ENCODE data around the gene XYLT2. TPM values are rescaled to one million over a fixed set of nuclear protein-coding genes. Genes with fewer than 3 reads are reported as not detected.
"Not testable (repeated sequence)": the region's sequence is repeated elsewhere in the genome, so short reads cannot be mapped to it uniquely, and the experiment has no call there.

Gene XYLT2
- polyA plus RNA-seq, 4 donors: 15.7 to 29.0 (median 26.0) TPM

DNA sequence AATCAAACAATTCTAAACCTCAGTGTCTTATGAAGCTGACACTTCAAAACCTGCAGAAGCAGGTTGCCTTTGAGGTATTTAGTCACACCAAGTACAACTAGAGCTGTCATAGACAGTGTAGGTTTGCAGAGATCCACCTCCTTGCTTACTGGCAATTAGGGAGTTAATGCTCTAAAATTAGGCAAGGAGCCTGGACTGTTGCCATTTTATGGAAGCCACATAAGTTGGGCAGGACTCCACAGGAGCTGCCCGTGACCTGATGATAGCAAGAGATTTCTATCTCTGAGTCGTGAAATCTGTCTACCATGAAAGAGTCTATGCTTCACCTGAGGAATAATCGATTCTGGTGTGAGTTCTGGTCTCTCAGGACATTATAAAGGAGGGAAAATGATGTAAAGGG is 36.0 kb downstream of the XYLT2 start:
- no peak for DNase-seq (ENCODE audit: low read depth in 4 of 4, low spot score in 2 of 4)

DNA sequence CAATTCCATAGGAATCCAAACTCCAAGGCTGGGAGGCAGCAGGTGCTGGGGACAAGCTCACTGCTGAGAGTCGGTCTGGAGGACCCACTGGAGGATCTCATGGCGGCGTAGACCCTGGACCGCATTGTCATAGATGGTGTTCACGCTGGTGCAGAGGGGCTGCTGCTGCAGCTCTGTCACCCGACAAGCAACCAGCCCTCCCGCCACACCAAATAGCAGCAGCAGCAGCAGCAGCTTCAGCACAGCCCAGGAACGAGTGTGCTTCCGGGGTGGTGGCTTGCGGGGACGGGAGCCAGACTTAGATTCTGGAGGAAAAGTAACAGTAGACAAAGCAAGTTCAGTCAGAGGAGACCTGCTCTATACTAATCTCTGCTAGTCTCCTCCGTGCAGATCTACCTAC is 37.0 kb downstream of the XYLT2 start:
- no peak for DNase-seq (ENCODE audit: low read depth in 4 of 4, low spot score in 2 of 4)

GRCh38 chr17:50386510-50386909 is 40.6 kb downstream of the XYLT2 start:
- DNase-seq (ENCODE audit: low read depth in 4 of 4, low spot score in 2 of 4): no peak

- DNase-seq (ENCODE audit: low read depth in 4 of 4, low spot score in 2 of 4): no peak
These were observed 42.8 kb downstream of the XYLT2 start for GRCh38 chr17:50388728-50389127.

GRCh38 chr17:50389534-50389933 is 43.6 kb downstream of the XYLT2 start:
- DNase-seq (ENCODE audit: low read depth in 4 of 4, low spot score in 2 of 4): no peak

GRCh38 chr17:50392621-50393020 is 46.7 kb downstream of the XYLT2 start:
- no peak for DNase-seq (ENCODE audit: low read depth in 4 of 4, low spot score in 2 of 4)

GRCh38 chr17:50393700-50394099 is 47.8 kb downstream of the XYLT2 start:
- DNase-seq (ENCODE audit: low read depth in 4 of 4, low spot score in 2 of 4): no peak

GRCh38 chr17:50394711-50395110 is 48.8 kb downstream of the XYLT2 start:
- no peak for DNase-seq (ENCODE audit: low read depth in 4 of 4, low spot score in 2 of 4)

DNA sequence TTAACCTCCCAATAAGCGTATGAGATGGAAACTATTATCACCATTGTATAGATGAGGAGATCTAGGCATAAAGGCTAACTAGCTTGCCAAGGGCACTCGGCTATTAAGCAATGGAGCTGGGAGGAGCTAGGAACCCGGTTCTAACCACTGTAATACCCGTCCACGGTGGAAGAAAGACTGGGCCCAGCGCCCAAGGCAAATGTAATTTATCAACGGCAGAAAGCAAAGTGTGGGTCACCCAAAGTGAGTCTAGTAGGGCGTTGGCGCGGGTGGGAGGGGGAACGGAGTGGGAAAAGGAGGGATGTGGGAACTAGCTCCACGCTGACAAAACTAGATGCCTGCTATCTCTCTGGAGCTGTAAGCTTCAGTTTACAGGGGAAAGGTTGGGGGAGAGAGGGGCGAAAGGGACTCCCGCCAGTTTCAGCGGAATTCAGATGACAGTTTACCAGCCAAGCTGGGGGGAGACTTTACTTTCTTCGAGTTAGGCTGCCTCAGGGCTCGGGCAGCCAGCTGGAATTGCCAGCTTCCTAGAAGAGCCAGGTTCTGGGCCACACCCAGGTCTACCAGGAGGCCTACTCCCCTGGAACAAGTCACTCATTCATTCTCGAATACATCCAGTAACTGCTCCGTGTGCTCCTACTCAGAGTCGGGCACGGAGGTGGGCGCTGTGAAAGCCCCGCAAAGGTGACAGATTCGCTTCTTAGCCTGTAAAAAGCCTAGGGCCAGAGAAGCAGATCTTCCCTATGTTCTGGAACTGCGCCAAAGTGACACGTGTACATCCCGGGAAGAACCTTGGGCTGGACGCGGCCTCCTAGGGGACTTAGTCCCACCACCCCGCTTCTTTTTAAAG is 50.6 kb downstream of the XYLT2 start:
- peak in 1 of 4 donors; percentile 22 for DNase-seq (ENCODE audit: low read depth in 4 of 4, low spot score in 2 of 4)

DNA sequence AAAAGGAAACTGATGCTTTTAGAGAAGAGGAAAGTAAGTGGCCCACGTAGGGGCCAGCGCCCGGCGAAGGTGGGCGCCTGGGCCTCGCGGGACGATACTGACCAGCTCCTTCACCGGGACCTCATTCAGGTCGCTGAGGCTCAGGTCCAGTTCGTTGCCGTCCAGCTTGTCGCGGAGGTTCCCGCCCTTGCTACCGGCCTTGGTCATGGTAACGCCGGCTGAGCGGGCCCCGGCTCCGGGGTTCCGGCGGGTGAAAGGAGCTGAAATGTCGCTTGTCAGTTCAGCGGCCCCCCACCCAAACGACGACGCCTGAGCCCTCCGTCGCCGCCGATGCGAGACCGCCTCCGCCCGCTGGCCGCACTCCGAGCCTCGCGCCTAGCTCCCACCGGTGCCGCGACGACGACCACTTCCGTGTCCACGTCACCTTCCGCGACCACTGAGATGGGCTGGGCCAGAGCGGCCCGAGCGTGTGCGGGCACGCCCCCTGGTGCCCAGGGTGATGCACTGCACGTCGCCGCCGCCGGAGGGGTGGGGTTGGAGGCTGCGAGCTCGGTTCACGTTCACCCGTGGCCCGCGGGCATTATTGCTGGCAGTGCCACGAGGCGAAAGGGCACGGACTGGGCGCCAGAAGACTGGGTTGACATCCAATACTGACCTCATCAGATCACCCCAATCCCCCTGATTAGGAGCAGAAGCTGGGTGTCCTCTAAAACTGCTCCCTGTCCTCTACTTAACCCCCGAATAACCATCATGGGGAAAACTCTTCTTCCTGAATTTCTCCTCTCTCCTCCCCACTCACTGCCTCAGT is 51.4 kb downstream of the XYLT2 start, which contains the start of gene LRRC59:
LRRC59 (minus strand) TSS at position 413 of the 808 bp plus-strand sequence; CDS start at position 207, 206 bp downstream.
- DNase-seq (ENCODE audit: low read depth in 4 of 4, low spot score in 2 of 4): peak in 3 of 4 donors; percentile 66 to 72 (median 67)

GRCh38 chr17:50397919-50398285 is 52.0 kb downstream of the XYLT2 start:
- no peak for DNase-seq (ENCODE audit: low read depth in 4 of 4, low spot score in 2 of 4)

GRCh38 chr17:50398672-50399071 is 52.7 kb downstream of the XYLT2 start:
- DNase-seq (ENCODE audit: low read depth in 4 of 4, low spot score in 2 of 4): not testable (repeated sequence)

DNA sequence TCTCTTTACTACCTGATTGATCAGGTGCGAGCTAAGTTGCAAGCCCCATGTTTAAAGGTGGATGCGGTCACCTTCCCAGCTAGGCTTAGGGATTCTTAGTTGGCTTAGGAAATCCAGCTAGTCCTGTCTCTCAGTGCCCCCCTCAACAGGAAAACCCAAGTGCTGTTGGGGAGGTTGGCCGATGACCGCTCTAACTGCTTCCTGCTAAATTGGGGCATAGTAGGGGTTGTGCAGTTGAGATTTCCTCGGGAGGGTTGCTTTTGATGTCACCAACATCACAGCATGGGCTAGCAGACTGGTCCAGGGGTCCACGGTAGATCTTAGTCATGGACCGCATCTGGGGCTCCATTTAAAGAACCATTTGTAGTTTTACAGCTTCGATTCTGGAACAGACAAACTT is 53.7 kb downstream of the XYLT2 start:
- not testable (repeated sequence) for DNase-seq (ENCODE audit: low read depth in 4 of 4, low spot score in 2 of 4)

DNA sequence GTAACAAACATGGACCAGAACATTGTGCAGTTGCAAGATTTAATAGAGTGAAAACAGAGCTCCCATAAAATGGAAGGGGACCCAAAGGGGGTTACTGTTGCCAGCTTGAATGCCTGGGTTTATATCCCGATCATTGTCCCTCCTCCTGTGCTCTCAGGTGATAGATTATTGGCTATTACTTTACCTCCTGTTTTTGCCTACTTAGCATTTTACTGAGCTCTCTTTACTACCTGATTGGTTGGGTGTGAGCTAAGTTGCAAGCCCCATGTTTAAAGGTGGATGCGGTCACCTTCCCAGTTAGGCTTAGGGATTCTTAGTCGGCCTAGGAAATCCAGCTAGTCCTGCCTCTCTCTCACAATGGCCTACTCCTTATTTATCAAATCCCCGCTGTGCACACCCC is 59.4 kb downstream of the XYLT2 start:
- not testable (repeated sequence) for DNase-seq (ENCODE audit: low read depth in 4 of 4, low spot score in 2 of 4)

DNA sequence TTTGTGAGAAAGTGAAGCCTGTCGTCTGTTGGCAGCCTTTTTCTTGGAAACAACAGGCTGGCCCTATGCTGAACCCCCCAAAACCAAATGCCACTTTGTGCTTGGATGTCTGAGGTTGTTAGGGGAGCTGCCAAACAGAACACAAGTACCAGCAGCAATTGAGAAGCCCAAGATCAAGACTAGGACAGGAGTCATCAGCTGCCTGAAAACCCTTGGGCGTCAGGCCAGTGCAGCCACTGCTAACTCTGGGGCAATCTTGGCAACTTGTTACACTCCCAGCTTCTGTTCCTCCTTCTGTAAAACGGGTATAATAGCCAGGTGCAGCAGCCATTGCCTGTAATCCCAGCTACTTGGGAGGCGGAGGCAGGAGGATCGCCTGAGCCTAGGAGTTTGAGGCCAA is 60.7 kb downstream of the XYLT2 start:
- no peak for DNase-seq (ENCODE audit: low read depth in 4 of 4, low spot score in 2 of 4)

DNA sequence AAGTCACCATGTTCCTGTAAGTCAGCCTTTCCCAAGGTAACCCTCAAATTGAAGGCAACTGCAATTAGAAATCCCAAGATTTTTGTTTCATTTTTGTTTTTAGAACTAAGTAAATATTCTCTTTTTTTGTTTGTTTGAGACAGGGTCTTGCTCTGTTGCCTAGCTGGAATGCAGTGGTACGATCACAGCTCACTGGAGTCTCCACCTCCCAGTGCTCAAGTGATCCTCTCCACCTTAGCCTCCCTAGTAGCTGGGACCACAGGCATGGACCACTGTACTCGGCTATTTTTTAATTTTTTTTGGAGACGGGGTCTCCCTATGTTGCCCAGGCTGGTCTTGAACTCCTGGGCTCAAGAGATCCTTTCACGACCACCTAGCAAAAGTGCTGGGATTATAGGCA is 62.0 kb downstream of the XYLT2 start:
- no peak for DNase-seq (ENCODE audit: low read depth in 4 of 4, low spot score in 2 of 4)

Other genes with a start within 250 kb of the XYLT2 start
- gene SAMD14, start 216.0 kb upstream of the XYLT2 start, polyA plus RNA-seq (ENCODE audit: insufficient read length in 4 of 4): 10 to 100 TPM in 3 of 4 donors, 1 to 10 TPM in 1; 9.4 to 21.7 (median 20.0) TPM
- gene PPP1R9B, start 195.4 kb upstream of the XYLT2 start, polyA plus RNA-seq (ENCODE audit: insufficient read length in 4 of 4): 10 to 100 TPM; 44.8 to 55.2 (median 47.6) TPM
- 1 to 10 TPM in 1 of 4 donors, under 1 TPM in 3; 0.82 to 1.2 (median 0.89) TPM for gene SGCA, start 180.1 kb upstream of the XYLT2 start, polyA plus RNA-seq (ENCODE audit: insufficient read length in 4 of 4)
- 100 to 1,000 TPM; 447 to 744 (median 516) TPM for gene COL1A1, start 144.5 kb upstream of the XYLT2 start, polyA plus RNA-seq (ENCODE audit: insufficient read length in 4 of 4)
- 1 to 10 TPM in 3 of 4 donors, under 1 TPM in 1; 0.93 to 2.4 (median 1.9) TPM for gene TMEM92, start 71.7 kb upstream of the XYLT2 start, polyA plus RNA-seq (ENCODE audit: insufficient read length in 4 of 4)
- gene MRPL27, start 27.1 kb downstream of the XYLT2 start, polyA plus RNA-seq (ENCODE audit: insufficient read length in 4 of 4): 10 to 100 TPM; 66.1 to 83.0 (median 76.9) TPM
- 10 to 100 TPM in 1 of 4 donors, 1 to 10 TPM in 3; 5.8 to 10.6 (median 8.8) TPM for gene EME1, start 27.1 kb downstream of the XYLT2 start, polyA plus RNA-seq (ENCODE audit: insufficient read length in 4 of 4)
- gene LRRC59, start 51.4 kb downstream of the XYLT2 start, polyA plus RNA-seq (ENCODE audit: insufficient read length in 4 of 4): 10 to 100 TPM; 55.2 to 62.0 (median 59.4) TPM
- gene ACSF2, start 80.1 kb downstream of the XYLT2 start, polyA plus RNA-seq (ENCODE audit: insufficient read length in 4 of 4): 100 to 1,000 TPM in 2 of 4 donors, 10 to 100 TPM in 2; 65.3 to 117 (median 100) TPM
- 1 to 10 TPM in 3 of 4 donors, under 1 TPM in 1; 0.68 to 5.6 (median 2.4) TPM for gene CHAD, start 122.8 kb downstream of the XYLT2 start, polyA plus RNA-seq (ENCODE audit: insufficient read length in 4 of 4)
- gene RSAD1, start 132.7 kb downstream of the XYLT2 start, polyA plus RNA-seq (ENCODE audit: insufficient read length in 4 of 4): 10 to 100 TPM; 45.8 to 67.5 (median 54.4) TPM
- gene MYCBPAP, start 162.3 kb downstream of the XYLT2 start, polyA plus RNA-seq (ENCODE audit: insufficient read length in 4 of 4): 1 to 10 TPM; 1.2 to 3.2 (median 2.3) TPM
- gene EPN3, start 186.6 kb downstream of the XYLT2 start, polyA plus RNA-seq (ENCODE audit: insufficient read length in 4 of 4): 10 to 100 TPM in 2 of 4 donors, 1 to 10 TPM in 2; 8.0 to 18.0 (median 10.9) TPM
- 10 to 100 TPM; 50.8 to 71.7 (median 59.5) TPM for gene SPATA20, start 201.0 kb downstream of the XYLT2 start, polyA plus RNA-seq (ENCODE audit: insufficient read length in 4 of 4)
- gene CACNA1G, start 214.6 kb downstream of the XYLT2 start, polyA plus RNA-seq (ENCODE audit: insufficient read length in 4 of 4): 10 to 100 TPM in 1 of 4 donors, 1 to 10 TPM in 3; 7.6 to 10.4 (median 8.1) TPM